ENCODE measurements around the gene SLN. TPM values are rescaled to one million over a fixed set of nuclear protein-coding genes. Genes with fewer than 3 reads are reported as not detected.

SLN gene
- total RNA-seq, 4 donors from 2014 or later = 2.1 to 2.8 TPM; not detected in 2

GRCh38 chr11:107707215-107707671 is 4.6 kb downstream of the SLN start:
- no peak overlapping the region for H3K4me3 ChIP-seq (ENCODE audit: low read depth, poor library complexity, severe bottlenecking)
- intact Hi-C loops (cut with DNase I; ENCODE audit: low total_unique reads) = no loop called here
- DNase-seq (ENCODE audit: low spot score in 2 of 2) = no peak
- TF ChIP-seq CTCF (IDR thresholded peaks at IDR 0.05) = no peak
- TF ChIP-seq POLR2A (IDR thresholded peaks at IDR 0.05) = no peak
- WGBS, 2 donors = 73 to 78% methylated on average over 3 of the region's 3 CpGs

- H3K4me3 ChIP-seq (ENCODE audit: low read depth, poor library complexity, severe bottlenecking) = no peak overlapping the region
- no peak for DNase-seq (ENCODE audit: low spot score in 2 of 2)
- TF ChIP-seq CTCF (IDR thresholded peaks at IDR 0.05) (no peak), POLR2A (IDR thresholded peaks at IDR 0.05) (no peak)
- intact Hi-C loops (cut with DNase I; ENCODE audit: low total_unique reads) = no loop called here
- WGBS, 2 donors = 51 to 53% methylated on average over 2 of the region's 2 CpGs
Measured at GRCh38 chr11:107706531-107706930, 5.3 kb downstream of the SLN start.

- H3K4me3 ChIP-seq (ENCODE audit: low read depth, poor library complexity, severe bottlenecking) = no peak overlapping the region
- intact Hi-C loops (cut with DNase I; ENCODE audit: low total_unique reads) = no loop called here
- DNase-seq (ENCODE audit: low spot score in 2 of 2) = peak in 1 of 2 donors; percentile 36
- 44 to 47% methylated on average over 2 of the region's 2 CpGs for WGBS, 2 donors
- no peak for TF ChIP-seq CTCF (IDR thresholded peaks at IDR 0.05)
- TF ChIP-seq POLR2A (IDR thresholded peaks at IDR 0.05) = no peak
Measured at GRCh38 chr11:107705027-107705426, 6.8 kb downstream of the SLN start.

GRCh38 chr11:107704451-107704850 is 7.4 kb downstream of the SLN start:
- TF ChIP-seq CTCF (IDR thresholded peaks at IDR 0.05) = no peak
- TF ChIP-seq POLR2A (IDR thresholded peaks at IDR 0.05) = no peak
- intact Hi-C loops (cut with DNase I; ENCODE audit: low total_unique reads) = no loop called here
- H3K4me3 ChIP-seq (ENCODE audit: low read depth, poor library complexity, severe bottlenecking) = no peak overlapping the region
- DNase-seq (ENCODE audit: low spot score in 2 of 2) = no peak
- WGBS, 2 donors = 68% methylated on average over 3 of the region's 3 CpGs

GRCh38 chr11:107702723-107703122 is 9.1 kb downstream of the SLN start:
- TF ChIP-seq POLR2A (IDR thresholded peaks at IDR 0.05) = no peak
- no peak for TF ChIP-seq CTCF (IDR thresholded peaks at IDR 0.05)
- no peak overlapping the region for H3K4me3 ChIP-seq (ENCODE audit: low read depth, poor library complexity, severe bottlenecking)
- 43 to 51% methylated on average over 2 of the region's 2 CpGs for WGBS, 2 donors
- DNase-seq (ENCODE audit: low spot score in 2 of 2) = no peak
- intact Hi-C loops (cut with DNase I; ENCODE audit: low total_unique reads) = no loop called here

GRCh38 chr11:107702109-107702660 is 9.7 kb downstream of the SLN start:
- TF ChIP-seq CTCF (IDR thresholded peaks at IDR 0.05) (no peak), POLR2A (IDR thresholded peaks at IDR 0.05) (no peak)
- 81 to 82% methylated on average over 7 of the region's 7 CpGs for WGBS, 2 donors
- no peak for DNase-seq (ENCODE audit: low spot score in 2 of 2)
- intact Hi-C loops (cut with DNase I; ENCODE audit: low total_unique reads) = no loop called here
- no peak overlapping the region for H3K4me3 ChIP-seq (ENCODE audit: low read depth, poor library complexity, severe bottlenecking)
